ENCODE measurements around the gene PRSS12.
"Not testable (repeated sequence)": the region's sequence is repeated elsewhere in the genome, so short reads cannot be mapped to it uniquely, and the experiment has no call there.

The PRSS12 gene

GRCh38 chr4:118352843-118353533, at the start of gene PRSS12:
Gene PRSS12, minus strand, starts transcription at chr4:118353003. Its CDS starts 283 bp downstream, at chr4:118352720.
- peak; percentile 27 for DNase-seq (ENCODE audit: low read depth)
- H3K4me3 ChIP-seq (ENCODE audit: low read depth, low read length): peak within 1 kb of the TSS; percentile 57
- in situ Hi-C loops (cut with HindIII; ENCODE audit: low sequenced_read_pairs): no loop called here
- TF ChIP-seq, protein P1, sequence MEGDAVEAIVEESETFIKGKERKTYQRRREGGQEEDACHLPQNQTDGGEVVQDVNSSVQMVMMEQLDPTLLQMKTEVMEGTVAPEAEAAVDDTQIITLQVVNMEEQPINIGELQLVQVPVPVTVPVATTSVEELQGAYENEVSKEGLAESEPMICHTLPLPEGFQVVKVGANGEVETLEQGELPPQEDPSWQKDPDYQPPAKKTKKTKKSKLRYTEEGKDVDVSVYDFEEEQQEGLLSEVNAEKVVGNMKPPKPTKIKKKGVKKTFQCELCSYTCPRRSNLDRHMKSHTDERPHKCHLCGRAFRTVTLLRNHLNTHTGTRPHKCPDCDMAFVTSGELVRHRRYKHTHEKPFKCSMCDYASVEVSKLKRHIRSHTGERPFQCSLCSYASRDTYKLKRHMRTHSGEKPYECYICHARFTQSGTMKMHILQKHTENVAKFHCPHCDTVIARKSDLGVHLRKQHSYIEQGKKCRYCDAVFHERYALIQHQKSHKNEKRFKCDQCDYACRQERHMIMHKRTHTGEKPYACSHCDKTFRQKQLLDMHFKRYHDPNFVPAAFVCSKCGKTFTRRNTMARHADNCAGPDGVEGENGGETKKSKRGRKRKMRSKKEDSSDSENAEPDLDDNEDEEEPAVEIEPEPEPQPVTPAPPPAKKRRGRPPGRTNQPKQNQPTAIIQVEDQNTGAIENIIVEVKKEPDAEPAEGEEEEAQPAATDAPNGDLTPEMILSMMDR (IDR thresholded peaks at IDR 0.05; ENCODE audit: low read depth, low read length, missing control alignments): peak; percentile 76

- DNase-seq (ENCODE audit: low read depth): no peak
- no peak overlapping the region for H3K4me3 ChIP-seq (ENCODE audit: low read depth, low read length)
- TF ChIP-seq, protein P1 (IDR thresholded peaks at IDR 0.05; ENCODE audit: low read depth, low read length, missing control alignments): no peak
- in situ Hi-C loops (cut with HindIII; ENCODE audit: low sequenced_read_pairs): no loop called here
Measured at GRCh38 chr4:118400356-118400755, 47.6 kb upstream of the PRSS12 start.

GRCh38 chr4:118399883-118400282, 47.1 kb upstream of the PRSS12 start:
- in situ Hi-C loops (cut with HindIII; ENCODE audit: low sequenced_read_pairs); DNase-seq (ENCODE audit: low read depth); H3K4me3 ChIP-seq (ENCODE audit: low read depth, low read length): not testable (repeated sequence)

DNA sequence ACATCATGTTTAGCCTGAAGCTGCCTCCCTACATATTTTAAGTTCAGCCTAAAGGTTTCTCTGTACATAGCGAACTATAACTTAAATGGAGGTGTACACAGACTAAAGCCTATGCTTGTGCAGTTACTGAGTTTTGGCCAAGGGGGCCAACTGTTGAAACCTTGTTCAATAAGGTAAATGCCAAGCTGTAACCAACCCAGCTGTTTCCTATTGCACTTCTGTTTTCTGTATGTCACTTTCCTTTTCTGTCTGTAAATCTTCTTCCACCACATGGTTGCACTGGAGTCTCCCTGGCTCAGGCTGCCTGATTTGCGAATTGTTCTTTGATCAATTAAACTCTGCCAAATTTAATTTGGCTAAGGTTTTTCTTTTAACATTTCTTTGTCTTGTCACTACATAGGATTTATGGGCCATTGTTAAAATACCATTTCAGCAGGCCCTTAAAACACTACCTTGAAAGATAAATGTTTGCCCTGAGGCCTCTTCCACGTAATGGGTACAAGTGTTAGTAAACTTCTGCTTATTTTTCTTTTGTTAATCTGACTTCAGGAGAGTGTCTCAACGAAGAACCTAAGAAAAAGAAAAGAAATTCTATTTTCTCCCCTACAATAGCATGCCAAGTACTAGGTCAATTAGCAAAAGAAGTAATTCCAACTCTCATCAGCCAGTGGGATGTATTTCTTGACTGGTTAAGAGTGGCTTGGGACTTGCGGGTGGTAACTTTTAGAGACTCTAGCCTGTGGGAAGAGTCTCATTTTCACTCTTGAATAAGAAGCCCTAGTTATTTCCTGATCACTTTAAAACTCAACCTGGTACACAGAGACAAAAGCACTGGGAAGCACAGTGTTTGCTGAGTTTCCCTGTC, 45.7 kb upstream of the PRSS12 start:
- TF ChIP-seq, protein P1 (IDR thresholded peaks at IDR 0.05; ENCODE audit: low read depth, low read length, missing control alignments): no peak
- in situ Hi-C loops (cut with HindIII; ENCODE audit: low sequenced_read_pairs): no loop called here
- no peak for DNase-seq (ENCODE audit: low read depth)
- no peak overlapping the region for H3K4me3 ChIP-seq (ENCODE audit: low read depth, low read length)

DNA sequence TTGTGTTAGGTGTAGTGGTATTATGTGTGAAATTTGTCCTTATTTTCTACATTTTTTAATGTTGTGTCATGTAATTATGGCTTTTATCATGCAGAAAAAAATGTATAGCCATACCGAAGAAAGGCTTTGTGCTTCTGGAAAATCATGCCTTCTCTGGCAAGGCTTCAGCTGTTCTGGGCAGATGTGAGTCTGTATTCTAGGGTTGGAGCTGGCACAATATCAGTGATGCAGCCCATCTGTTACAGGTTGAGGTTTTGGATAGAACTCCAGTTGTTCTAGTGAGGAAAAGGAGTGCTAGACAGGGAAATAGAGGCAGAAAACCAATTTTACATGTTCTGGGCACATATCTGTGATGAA, 44.8 kb upstream of the PRSS12 start:
- TF ChIP-seq, protein P1 (IDR thresholded peaks at IDR 0.05; ENCODE audit: low read depth, low read length, missing control alignments): no peak
- no peak for DNase-seq (ENCODE audit: low read depth)
- H3K4me3 ChIP-seq (ENCODE audit: low read depth, low read length): no peak overlapping the region
- in situ Hi-C loops (cut with HindIII; ENCODE audit: low sequenced_read_pairs): no loop called here

GRCh38 chr4:118396881-118397622, 44.2 kb upstream of the PRSS12 start:
- no peak overlapping the region for H3K4me3 ChIP-seq (ENCODE audit: low read depth, low read length)
- in situ Hi-C loops (cut with HindIII; ENCODE audit: low sequenced_read_pairs): no loop called here
- TF ChIP-seq, protein P1 (IDR thresholded peaks at IDR 0.05; ENCODE audit: low read depth, low read length, missing control alignments): no peak
- no peak for DNase-seq (ENCODE audit: low read depth)

Data from astrocyte of the cerebellum (primary cell).